ENCODE results near the gene LHFPL6.

GRCh38 chr13:39450176-39450575 lies 152.8 kb downstream of the LHFPL6 start:
- no peak for TF ChIP-seq JUN (IDR thresholded peaks at IDR 0.05)
- no peak for TF ChIP-seq EP300 (IDR thresholded peaks at IDR 0.05)
- TF ChIP-seq HDAC2 (IDR thresholded peaks at IDR 0.05) = no peak
